Measurements from ENCODE around the gene F13A1. TPM values are rescaled to one million over a fixed set of nuclear protein-coding genes. Genes with fewer than 3 reads are reported as not detected.

Gene F13A1
- total and polyA plus RNA-seq, 2 of the 8 experiments (the other 6 are each of a cell fraction or from before 2014, with no cell fraction given): 0.57 to 1.5 TPM

DNA sequence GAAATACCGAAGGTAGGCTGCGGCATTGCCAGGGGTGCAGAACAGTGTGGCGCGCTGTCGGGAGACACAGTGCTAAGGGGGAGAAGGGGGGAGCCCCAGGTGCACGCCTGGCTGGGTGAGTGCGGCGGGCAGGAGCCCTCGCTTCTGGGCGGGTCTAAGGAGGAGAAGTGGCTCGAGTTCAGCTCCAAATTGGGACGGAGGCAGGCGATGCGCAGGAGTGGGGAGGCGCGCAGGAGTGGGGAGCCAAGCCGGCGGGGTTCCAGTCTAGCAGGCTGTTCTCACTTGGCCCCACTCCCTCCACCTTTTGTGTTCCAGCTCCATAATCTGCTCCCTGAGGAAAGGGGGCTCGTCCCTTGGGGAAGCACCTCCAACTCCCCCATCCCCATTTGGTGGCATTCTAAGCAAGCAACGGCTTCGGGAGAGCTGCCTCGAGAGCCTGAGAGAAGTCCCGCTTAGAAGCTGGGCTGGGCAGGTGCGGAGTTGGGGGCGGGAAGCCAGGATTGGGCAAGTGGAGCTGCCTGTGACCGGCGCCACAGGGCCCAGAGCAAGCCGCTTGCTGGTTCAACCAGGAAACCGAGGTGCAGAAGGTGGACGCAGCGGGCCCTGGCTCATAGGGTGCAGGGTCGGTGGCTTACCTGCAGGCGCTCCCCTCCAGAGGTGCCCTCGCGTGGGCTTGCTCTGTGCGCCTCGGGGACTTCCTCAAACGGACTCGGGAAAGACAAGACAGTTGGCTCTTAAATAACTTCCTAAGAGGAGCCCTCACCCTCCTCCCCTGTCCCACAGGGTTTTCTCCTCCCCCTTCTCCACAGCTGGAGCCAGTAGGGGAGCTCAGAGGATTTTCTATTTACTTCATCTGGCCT is at the start of gene F13A1 (continued):
- TF ChIP-seq, protein P1, sequence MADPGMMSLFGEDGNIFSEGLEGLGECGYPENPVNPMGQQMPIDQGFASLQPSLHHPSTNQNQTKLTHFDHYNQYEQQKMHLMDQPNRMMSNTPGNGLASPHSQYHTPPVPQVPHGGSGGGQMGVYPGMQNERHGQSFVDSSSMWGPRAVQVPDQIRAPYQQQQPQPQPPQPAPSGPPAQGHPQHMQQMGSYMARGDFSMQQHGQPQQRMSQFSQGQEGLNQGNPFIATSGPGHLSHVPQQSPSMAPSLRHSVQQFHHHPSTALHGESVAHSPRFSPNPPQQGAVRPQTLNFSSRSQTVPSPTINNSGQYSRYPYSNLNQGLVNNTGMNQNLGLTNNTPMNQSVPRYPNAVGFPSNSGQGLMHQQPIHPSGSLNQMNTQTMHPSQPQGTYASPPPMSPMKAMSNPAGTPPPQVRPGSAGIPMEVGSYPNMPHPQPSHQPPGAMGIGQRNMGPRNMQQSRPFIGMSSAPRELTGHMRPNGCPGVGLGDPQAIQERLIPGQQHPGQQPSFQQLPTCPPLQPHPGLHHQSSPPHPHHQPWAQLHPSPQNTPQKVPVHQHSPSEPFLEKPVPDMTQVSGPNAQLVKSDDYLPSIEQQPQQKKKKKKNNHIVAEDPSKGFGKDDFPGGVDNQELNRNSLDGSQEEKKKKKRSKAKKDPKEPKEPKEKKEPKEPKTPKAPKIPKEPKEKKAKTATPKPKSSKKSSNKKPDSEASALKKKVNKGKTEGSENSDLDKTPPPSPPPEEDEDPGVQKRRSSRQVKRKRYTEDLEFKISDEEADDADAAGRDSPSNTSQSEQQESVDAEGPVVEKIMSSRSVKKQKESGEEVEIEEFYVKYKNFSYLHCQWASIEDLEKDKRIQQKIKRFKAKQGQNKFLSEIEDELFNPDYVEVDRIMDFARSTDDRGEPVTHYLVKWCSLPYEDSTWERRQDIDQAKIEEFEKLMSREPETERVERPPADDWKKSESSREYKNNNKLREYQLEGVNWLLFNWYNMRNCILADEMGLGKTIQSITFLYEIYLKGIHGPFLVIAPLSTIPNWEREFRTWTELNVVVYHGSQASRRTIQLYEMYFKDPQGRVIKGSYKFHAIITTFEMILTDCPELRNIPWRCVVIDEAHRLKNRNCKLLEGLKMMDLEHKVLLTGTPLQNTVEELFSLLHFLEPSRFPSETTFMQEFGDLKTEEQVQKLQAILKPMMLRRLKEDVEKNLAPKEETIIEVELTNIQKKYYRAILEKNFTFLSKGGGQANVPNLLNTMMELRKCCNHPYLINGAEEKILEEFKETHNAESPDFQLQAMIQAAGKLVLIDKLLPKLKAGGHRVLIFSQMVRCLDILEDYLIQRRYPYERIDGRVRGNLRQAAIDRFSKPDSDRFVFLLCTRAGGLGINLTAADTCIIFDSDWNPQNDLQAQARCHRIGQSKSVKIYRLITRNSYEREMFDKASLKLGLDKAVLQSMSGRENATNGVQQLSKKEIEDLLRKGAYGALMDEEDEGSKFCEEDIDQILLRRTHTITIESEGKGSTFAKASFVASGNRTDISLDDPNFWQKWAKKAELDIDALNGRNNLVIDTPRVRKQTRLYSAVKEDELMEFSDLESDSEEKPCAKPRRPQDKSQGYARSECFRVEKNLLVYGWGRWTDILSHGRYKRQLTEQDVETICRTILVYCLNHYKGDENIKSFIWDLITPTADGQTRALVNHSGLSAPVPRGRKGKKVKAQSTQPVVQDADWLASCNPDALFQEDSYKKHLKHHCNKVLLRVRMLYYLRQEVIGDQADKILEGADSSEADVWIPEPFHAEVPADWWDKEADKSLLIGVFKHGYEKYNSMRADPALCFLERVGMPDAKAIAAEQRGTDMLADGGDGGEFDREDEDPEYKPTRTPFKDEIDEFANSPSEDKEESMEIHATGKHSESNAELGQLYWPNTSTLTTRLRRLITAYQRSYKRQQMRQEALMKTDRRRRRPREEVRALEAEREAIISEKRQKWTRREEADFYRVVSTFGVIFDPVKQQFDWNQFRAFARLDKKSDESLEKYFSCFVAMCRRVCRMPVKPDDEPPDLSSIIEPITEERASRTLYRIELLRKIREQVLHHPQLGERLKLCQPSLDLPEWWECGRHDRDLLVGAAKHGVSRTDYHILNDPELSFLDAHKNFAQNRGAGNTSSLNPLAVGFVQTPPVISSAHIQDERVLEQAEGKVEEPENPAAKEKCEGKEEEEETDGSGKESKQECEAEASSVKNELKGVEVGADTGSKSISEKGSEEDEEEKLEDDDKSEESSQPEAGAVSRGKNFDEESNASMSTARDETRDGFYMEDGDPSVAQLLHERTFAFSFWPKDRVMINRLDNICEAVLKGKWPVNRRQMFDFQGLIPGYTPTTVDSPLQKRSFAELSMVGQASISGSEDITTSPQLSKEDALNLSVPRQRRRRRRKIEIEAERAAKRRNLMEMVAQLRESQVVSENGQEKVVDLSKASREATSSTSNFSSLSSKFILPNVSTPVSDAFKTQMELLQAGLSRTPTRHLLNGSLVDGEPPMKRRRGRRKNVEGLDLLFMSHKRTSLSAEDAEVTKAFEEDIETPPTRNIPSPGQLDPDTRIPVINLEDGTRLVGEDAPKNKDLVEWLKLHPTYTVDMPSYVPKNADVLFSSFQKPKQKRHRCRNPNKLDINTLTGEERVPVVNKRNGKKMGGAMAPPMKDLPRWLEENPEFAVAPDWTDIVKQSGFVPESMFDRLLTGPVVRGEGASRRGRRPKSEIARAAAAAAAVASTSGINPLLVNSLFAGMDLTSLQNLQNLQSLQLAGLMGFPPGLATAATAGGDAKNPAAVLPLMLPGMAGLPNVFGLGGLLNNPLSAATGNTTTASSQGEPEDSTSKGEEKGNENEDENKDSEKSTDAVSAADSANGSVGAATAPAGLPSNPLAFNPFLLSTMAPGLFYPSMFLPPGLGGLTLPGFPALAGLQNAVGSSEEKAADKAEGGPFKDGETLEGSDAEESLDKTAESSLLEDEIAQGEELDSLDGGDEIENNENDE (IDR thresholded peaks at IDR 0.05; ENCODE audit: insufficient replicate concordance, low read length): no peak
- TF ChIP-seq SUZ12 (IDR thresholded peaks at IDR 0.05; ENCODE audit: low read length) (peak; percentile 25; the same call in 1 of the 2 replicates), E2F6 (IDR thresholded peaks at IDR 0.05) (peak; percentile 97), RAD21 (IDR thresholded peaks at IDR 0.05 in 1 of 2, conservative IDR thresholded peaks at IDR 0.05 in 1 of 2; ENCODE audit: low read depth in 2 of 2, low read length in 2 of 2) (no peak), BCL11A (IDR thresholded peaks at IDR 0.05; ENCODE audit: low read depth in 2 of 2, low read length in 2 of 2) (no peak), TAF1 (IDR thresholded peaks at IDR 0.05; ENCODE audit: low read depth, low read length) (no peak), SP1 (IDR thresholded peaks at IDR 0.05; ENCODE audit: low read depth, low read length) (no peak)

Measured in H1 (cell line).